Upper lobe of left lung (tissue), 4 donors: ENCODE measurements around the gene KRT27.

Experiments
- EP300 ChIP-seq, 4 donors: sonication (generic); formaldehyde crosslinking; IDR thresholded peaks; one replicate each; pipeline ENCODE4 v1.5.1; 2017; ENCODE audit warnings: antibody characterized with exemption in 4 of 4, control low read depth in 2 of 4
- POLR2AphosphoS5 ChIP-seq, 2 donors: sonication (generic); formaldehyde crosslinking; IDR thresholded peaks; one replicate each; pipeline ENCODE4 v1.5.1; 2017; ENCODE audit warnings: antibody characterized with exemption in 2 of 2

DNA sequence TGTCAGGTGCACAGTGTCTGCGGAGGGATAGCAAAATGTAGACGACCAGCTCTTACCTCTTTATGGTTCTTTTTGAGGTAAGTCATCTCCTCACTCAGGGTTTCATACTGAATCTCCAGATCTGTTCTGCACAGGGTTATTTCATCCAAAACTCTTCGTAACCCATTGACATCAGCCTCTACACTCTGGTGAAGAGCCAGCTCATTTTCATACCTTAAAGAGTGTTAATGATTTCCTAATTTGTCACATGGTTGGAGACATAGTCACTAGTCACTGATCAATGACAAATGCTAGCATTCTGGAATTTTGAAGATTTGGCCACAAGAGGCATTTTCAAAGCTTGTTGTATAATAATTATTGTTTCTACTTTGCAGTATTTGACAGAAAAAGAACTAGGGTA is 28.5 kb downstream of the KRT27 start:
- TF ChIP-seq POLR2AphosphoS5 (IDR thresholded peaks at IDR 0.05) (no peak), EP300 (IDR thresholded peaks at IDR 0.05) (no peak)
